Esophagus squamous epithelium (tissue), 5 donors: ENCODE data around the gene PAQR8. TPM values are rescaled to one million over a fixed set of nuclear protein-coding genes. Genes with fewer than 3 reads are reported as not detected.

Source experiments
- DNase-seq: peaks from one replicate; lab custom pipeline; 2025; lab: John Stamatoyannopoulos, UW
- H3K27ac ChIP-seq, 4 donors: fragments of 200-600 bp; sonication (generic); one replicate each; pipeline ENCODE4 v1.5.1; 2016 to 2019; ENCODE audit warnings: mild to moderate bottlenecking in 1 of 4
- H3K27me3 ChIP-seq, 4 donors: fragments of 200-600 bp; sonication (generic); 1 replicate in 3 of 4; 2 replicates in 1 of 4; pipeline versions ENCODE4 v1.5.1 to v1.6.0; 2017 to 2021; ENCODE audit warnings: antibody characterized with exemption in 1 of 4
- H3K36me3 ChIP-seq, 3 donors: fragments of 200-600 bp; sonication (generic); one replicate each; pipeline ENCODE4 v1.5.1; 2016 to 2019
- H3K4me1 ChIP-seq, 3 donors: fragments of 200-600 bp; sonication (generic); one replicate each; pipeline ENCODE4 v1.5.1; 2017 to 2019
- H3K4me3 ChIP-seq, 4 donors: fragments of 200-600 bp; sonication (generic); 1 replicate in 3 of 4; 2 replicates in 1 of 4; pipeline ENCODE4 v1.5.1; 2016 to 2019; ENCODE audit warnings: mild to moderate bottlenecking in 2 of 4, moderate library complexity in 1 of 4
- H3K9me3 ChIP-seq, 3 donors: fragments of 200-600 bp; sonication (generic); one replicate each; pipeline ENCODE4 v1.5.1; 2016 to 2019
- CTCF ChIP-seq, 6 experiments: fragments of 450-650 bp in 4 of 6; fragments of 200-600 bp in 2 of 6; sonication (generic) in 2 of 6; IDR thresholded peaks; one replicate each; pipeline ENCODE4 v1.5.1; 2016 to 2019; ENCODE audit warnings: antibody characterized with exemption in 6 of 6, mild to moderate bottlenecking in 4 of 6, moderate library complexity in 4 of 6
- POLR2A ChIP-seq, 4 donors: fragments of 450-650 bp; IDR thresholded peaks; one replicate each; pipeline ENCODE4 v1.6.1; 2017; ENCODE audit warnings: antibody characterized with exemption in 4 of 4, mild to moderate bottlenecking in 4 of 4, moderate library complexity in 3 of 4
- WGBS, 2 donors: methylation state at CpG; one replicate each; pipeline ENCODE4 v1.1.5; 2018; 5-methylcytosine and 5-hydroxymethylcytosine counted together
- intact Hi-C: fragments of 100-400 bp; cut with DNase I; formaldehyde crosslinking; loops from one replicate; pipeline ENCODE4 v1.15.0; 2022
- total RNA-seq, 4 donors: library from RNA; depleted of rRNA; stranded (reverse); fragments of >200 nt; gene quantifications; one replicate each; pipeline ENCODE4 v1.1.0, GENCODE V29; 2016
- donor health status: DM: yes; HTN: yes; CAD: no.

The PAQR8 gene
- 10 to 100 TPM in 3 of 4 donors, 1 to 10 TPM in 1; 1.7 to 22.5 (median 11.5) TPM for total RNA-seq

DNA sequence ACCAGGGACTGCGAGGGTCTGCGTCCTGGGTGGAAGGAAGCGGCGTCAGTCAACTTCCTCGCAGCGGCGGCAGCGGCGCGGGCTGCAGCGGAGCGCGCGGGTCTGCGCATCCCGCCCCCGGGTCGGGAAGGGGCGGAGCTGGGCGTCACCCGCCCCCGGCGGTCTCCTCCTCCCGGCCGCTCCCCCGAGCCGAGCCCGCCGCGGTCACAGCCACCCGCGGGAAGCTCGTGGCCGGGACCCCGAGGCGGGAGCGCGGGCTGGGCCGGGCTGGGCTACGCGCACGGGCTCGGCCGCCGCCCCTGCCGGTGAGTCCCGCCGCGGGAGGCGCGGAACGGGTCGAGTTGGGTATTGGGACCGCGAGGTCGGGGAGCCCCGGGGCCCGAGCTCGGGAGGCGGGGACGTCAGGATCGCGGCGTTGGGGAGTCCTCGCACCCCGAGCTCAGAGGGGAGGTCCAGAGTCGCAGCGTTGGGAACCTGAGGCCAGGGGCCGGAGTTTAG is at the start of gene PAQR8:
TSS of gene PAQR8 (plus strand) at position 207 of the 498 bp plus-strand sequence. CDS start 41,063 bp downstream, outside the sequence.
- H3K9me3 ChIP-seq: no peaks in the 10 kb centered on the region
- H3K4me3 ChIP-seq: peak within 1 kb of the TSS; percentile 77 to 87 (median 80)
- H3K36me3 ChIP-seq: peaks cover 0 to 6% (median 0%) of the 10 kb centered on the region in 3 donors
- H3K27me3 ChIP-seq: no peaks in the 10 kb centered on the region
- WGBS, 2 donors: no CpG with 5 or more reads among the region's 69 CpGs
- intact Hi-C loops: no loop called here
- peak; percentile 8 for DNase-seq
- H3K4me1 ChIP-seq: peaks cover 3 to 62% (median 7%) of the 10 kb centered on the region in 3 donors
- TF ChIP-seq POLR2A (IDR thresholded peaks at IDR 0.05): peak in 2 of 4 donors; percentile 78 to 82
- peak in 4 of 6 experiments; percentile 12 to 24 (median 21) for TF ChIP-seq CTCF (IDR thresholded peaks at IDR 0.05)
- H3K27ac ChIP-seq: peak within 1 kb of the TSS; percentile 86 to 94 (median 88)

DNA sequence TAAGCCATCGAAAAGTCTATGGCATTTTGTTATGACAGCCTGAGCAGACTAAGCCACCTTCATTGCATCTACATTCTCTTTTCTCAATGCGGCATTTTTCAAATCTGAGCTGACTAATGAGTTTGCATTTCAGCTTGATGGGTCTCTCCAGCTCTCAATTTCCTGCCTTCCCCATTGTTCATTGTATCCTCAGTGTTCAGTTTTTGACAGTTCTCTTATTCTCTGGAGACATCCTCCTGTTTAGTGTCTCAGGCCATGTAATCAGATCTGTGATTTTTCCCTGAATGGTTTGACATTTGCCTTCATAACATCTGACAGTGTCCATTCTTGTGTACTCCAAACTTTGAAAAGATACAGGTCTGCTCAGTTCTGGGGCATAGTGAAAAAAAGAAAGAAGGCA is 49.5 kb upstream of the PAQR8 start:
- Histone ChIP-seq H3K4me3 (no peak overlapping the region), H3K9me3 (no peaks in the 10 kb centered on the region), H3K36me3 (no peaks in the 10 kb centered on the region), H3K4me1 (peaks cover 0 to 11% (median 0%) of the 10 kb centered on the region in 3 donors), H3K27me3 (no peaks in the 10 kb centered on the region), H3K27ac (no peak overlapping the region)
- intact Hi-C loops: no loop called here
- TF ChIP-seq CTCF (IDR thresholded peaks at IDR 0.05): no peak
- no peak for TF ChIP-seq POLR2A (IDR thresholded peaks at IDR 0.05)
- WGBS, 2 donors: 89 to 92% methylated on average over 2 of the region's 2 CpGs
- DNase-seq: no peak

- WGBS, 2 donors: 82 to 93% methylated on average over 2 of the region's 2 CpGs
- H3K9me3 ChIP-seq: no peaks in the 10 kb centered on the region
- peaks cover 0 to 18% (median 0%) of the 10 kb centered on the region in 3 donors for H3K4me1 ChIP-seq
- H3K27ac ChIP-seq: no peak overlapping the region
- no peak overlapping the region for H3K4me3 ChIP-seq
- intact Hi-C loops: no loop called here
- DNase-seq: no peak
- no peaks in the 10 kb centered on the region for H3K27me3 ChIP-seq
- TF ChIP-seq POLR2A (IDR thresholded peaks at IDR 0.05): no peak
- H3K36me3 ChIP-seq: no peaks in the 10 kb centered on the region
These were observed 47.2 kb upstream of the PAQR8 start for GRCh38 chr6:52314752-52315151.

- peaks cover 0 to 18% (median 0%) of the 10 kb centered on the region in 3 donors for H3K4me1 ChIP-seq
- WGBS, 2 donors: 79 to 88% methylated on average over 1 of the region's 1 CpG
- intact Hi-C loops: no loop called here
These were observed 44.7 kb upstream of the PAQR8 start for GRCh38 chr6:52317211-52317610.

DNA sequence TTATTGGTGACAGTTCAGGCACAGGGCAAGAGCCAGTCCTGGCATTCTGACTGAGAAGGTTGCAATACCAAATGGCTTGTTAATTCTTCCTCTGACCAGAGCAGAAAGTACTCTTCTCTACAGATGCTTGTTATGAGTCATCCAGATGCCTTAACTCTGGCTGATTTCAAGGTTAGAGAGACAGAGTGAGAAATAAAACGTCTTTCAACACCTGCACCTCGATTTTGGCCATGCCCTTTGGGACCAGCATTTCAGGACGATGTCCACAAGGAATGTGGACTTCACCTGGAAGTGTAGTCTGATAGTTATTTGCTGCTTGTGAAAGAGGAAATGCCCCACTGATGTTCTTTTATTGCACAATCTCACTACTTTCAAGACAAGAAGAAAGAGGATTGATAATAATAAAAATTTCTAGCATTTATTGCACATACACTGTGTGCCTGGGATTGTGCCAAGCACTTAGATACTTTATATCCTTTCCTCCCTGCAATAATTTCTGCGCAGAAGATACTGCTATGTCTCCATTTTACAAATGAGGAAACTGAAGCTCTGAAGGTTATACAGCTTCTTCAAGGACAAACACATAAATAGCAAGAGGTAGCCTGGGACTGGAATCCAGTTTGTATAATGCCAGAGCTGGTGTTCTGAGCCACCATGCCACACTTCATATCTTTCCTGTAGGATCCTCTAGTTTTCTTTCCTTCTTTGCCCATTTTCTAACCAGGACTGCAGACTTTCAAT is 43.9 kb upstream of the PAQR8 start:
- no peak overlapping the region for H3K27ac ChIP-seq
- intact Hi-C loops: no loop called here
- 43 to 55% methylated on average over 4 of the region's 4 CpGs for WGBS, 2 donors

More at GRCh38 chr6:52317211-52317610, 44.7 kb upstream of the PAQR8 start:
- DNase-seq: no peak
- Histone ChIP-seq H3K27ac (no peak overlapping the region), H3K4me3 (no peak overlapping the region), H3K27me3 (no peaks in the 10 kb centered on the region), H3K36me3 (no peaks in the 10 kb centered on the region), H3K9me3 (no peaks in the 10 kb centered on the region)
- no peak for TF ChIP-seq CTCF (IDR thresholded peaks at IDR 0.05)
- no peak for TF ChIP-seq POLR2A (IDR thresholded peaks at IDR 0.05)

More for the DNA sequence above, 43.9 kb upstream of the PAQR8 start:
- DNase-seq: no peak
- Histone ChIP-seq H3K27me3 (no peaks in the 10 kb centered on the region), H3K4me3 (no peak overlapping the region), H3K4me1 (peaks cover 0 to 18% (median 0%) of the 10 kb centered on the region in 3 donors), H3K9me3 (no peaks in the 10 kb centered on the region), H3K36me3 (no peaks in the 10 kb centered on the region)
- TF ChIP-seq CTCF (IDR thresholded peaks at IDR 0.05) (no peak), POLR2A (IDR thresholded peaks at IDR 0.05) (no peak)
